Ishikawa (cell line): ENCODE results near the gene LLGL1.

Source experiments
- CEBPB ChIP-seq: IDR thresholded peaks from 2 replicates; pipeline ENCODE4 v1.6.1; 2012
- CREB1 ChIP-seq: IDR thresholded peaks from 2 replicates; pipeline ENCODE4 v1.6.1; 2012; ENCODE audit warnings: low read depth
- EGR1 ChIP-seq: IDR thresholded peaks from 2 replicates; pipeline ENCODE4 v1.6.1; 2012
- EP300 ChIP-seq: IDR thresholded peaks from 2 replicates; pipeline ENCODE4 v1.6.1; 2012; ENCODE audit warnings: borderline replicate concordance
- FOXM1 ChIP-seq: IDR thresholded peaks from 2 replicates; pipeline ENCODE4 v1.6.1; 2012; ENCODE audit warnings: low read depth, borderline replicate concordance
- MAX ChIP-seq: IDR thresholded peaks from 2 replicates; pipeline ENCODE4 v1.6.1; 2012
- NFIC ChIP-seq: IDR thresholded peaks from 2 replicates; pipeline ENCODE4 v1.6.1; 2012
- RAD21 ChIP-seq: IDR thresholded peaks from 2 replicates; pipeline ENCODE4 v1.6.1; 2012; ENCODE audit warnings: low read depth
- REST ChIP-seq: IDR thresholded peaks from 2 replicates; pipeline ENCODE4 v1.6.1; 2012; ENCODE audit warnings: low read depth, mild to moderate bottlenecking
- TAF1 ChIP-seq: IDR thresholded peaks from 2 replicates; pipeline ENCODE4 v1.6.1; 2012; ENCODE audit warnings: low read depth, mild to moderate bottlenecking
- TCF12 ChIP-seq: IDR thresholded peaks from 2 replicates; pipeline ENCODE4 v1.6.1; 2012; ENCODE audit warnings: low read depth
- TEAD4 ChIP-seq: IDR thresholded peaks from 2 replicates; pipeline ENCODE4 v1.6.1; 2012
- USF1 ChIP-seq: IDR thresholded peaks from 2 replicates; pipeline ENCODE4 v1.6.1; 2012
- YY1 ChIP-seq: IDR thresholded peaks from 2 replicates; pipeline ENCODE4 v1.6.1; 2012; ENCODE audit warnings: low read depth
- ZBTB7A ChIP-seq: IDR thresholded peaks from 2 replicates; pipeline ENCODE4 v1.6.1; 2012; ENCODE audit warnings: low read depth

Gene LLGL1

GRCh38 chr17:18179196-18179595, 46.2 kb upstream of the LLGL1 start:
- TF ChIP-seq FOXM1 (no peak), CEBPB (no peak), USF1 (no peak), TAF1 (no peak), RAD21 (no peak)

GRCh38 chr17:18179804-18180203, 45.6 kb upstream of the LLGL1 start:
- TF ChIP-seq CEBPB (no peak), TAF1 (no peak)

GRCh38 chr17:18181358-18181757, 44.1 kb upstream of the LLGL1 start:
- no peak for TF ChIP-seq TEAD4
- TF ChIP-seq TAF1, result no peak
- no peak for TF ChIP-seq EP300
- TF ChIP-seq NFIC, result no peak
- no peak for TF ChIP-seq RAD21
- TF ChIP-seq YY1, result no peak
- TF ChIP-seq CEBPB, result no peak

- TF ChIP-seq ZBTB7A (no peak), NFIC (no peak), YY1 (no peak), EP300 (no peak), USF1 (no peak), TCF12 (no peak), TAF1 (no peak), MAX (no peak), FOXM1 (no peak), CEBPB (no peak), REST (no peak), EGR1 (no peak), RAD21 (no peak), TEAD4 (no peak), CREB1 (no peak)
Observed at GRCh38 chr17:18182110-18182977, 43.1 kb upstream of the LLGL1 start.

- TF ChIP-seq EP300 (0 out of 2 replicates have a peak, but pooled peaks have one; percentile 32), ZBTB7A (no peak; the same call in 1 of the 2 replicates), USF1 (0 out of 2 replicates have a peak, but pooled peaks have one; percentile 42), YY1 (no peak), EGR1 (no peak), TEAD4 (no peak), CEBPB (no peak), FOXM1 (no peak), CREB1 (0 out of 2 replicates have a peak, but pooled peaks have one; percentile 7), TAF1 (peak; percentile 82), MAX (peak; percentile 72; the same call in 1 of the 2 replicates), REST (no peak), NFIC (peak; percentile 21; the same call in 1 of the 2 replicates), TCF12 (no peak; the same call in 1 of the 2 replicates), RAD21 (no peak)
Observed at GRCh38 chr17:18182978-18183333, 42.5 kb upstream of the LLGL1 start.
